GM21619 (cell line): Measurements from ENCODE around the gene PIGB.
"Not testable (repeated sequence)": the region's sequence is repeated elsewhere in the genome, so short reads cannot be mapped to it uniquely, and the experiment has no call there.

Experiments
- ATAC-seq: cut with Tn5 transposase; IDR thresholded peaks from one replicate; pipeline ENCODE4 v1.9.1; 2021; ENCODE audit not compliant: unreplicated experiment

Gene PIGB

GRCh38 chr15:55297315-55297714 is 21.7 kb upstream of the PIGB start:
- ATAC-seq = no peak

- ATAC-seq = not testable (repeated sequence)
Observed at GRCh38 chr15:55302801-55303200, 16.2 kb upstream of the PIGB start.

DNA sequence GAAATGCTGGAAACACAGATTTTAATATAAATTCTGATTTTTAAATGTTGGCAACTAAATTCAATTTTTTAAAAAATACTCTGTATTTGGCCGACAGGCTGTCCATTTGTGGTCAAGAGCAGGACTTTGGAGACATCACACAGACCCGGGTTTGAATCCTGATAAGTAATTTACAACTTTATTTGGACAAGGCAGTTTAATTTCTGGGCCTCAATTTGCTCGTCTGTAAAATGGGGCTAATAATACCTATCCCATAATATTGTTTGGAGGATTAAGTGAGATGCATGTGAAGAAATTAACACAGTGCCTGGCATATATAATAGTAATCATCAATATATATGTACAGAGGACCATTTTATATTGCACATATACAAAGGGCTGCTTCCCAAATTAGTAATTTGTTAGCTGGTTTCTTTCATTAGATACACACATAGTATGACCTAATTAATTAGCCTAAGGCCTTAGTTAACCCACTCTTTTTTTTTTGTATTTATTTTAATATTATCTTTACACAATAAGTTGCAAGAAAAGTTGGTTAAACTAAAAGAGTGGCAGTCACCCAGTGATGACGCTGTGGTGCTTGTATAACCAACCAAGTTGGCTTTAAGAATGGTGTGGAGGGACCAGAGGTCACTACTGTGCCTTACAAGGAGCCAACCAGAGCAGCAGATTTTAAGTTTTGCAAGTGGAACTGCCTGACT is 665 bp downstream of the PIGB start:
- peak; percentile 34 for ATAC-seq

GRCh38 chr15:55320238-55320550 is 1.2 kb downstream of the PIGB start:
- ATAC-seq = no peak

- ATAC-seq = no peak
Observed at GRCh38 chr15:55320963-55321362, 1.9 kb downstream of the PIGB start.

GRCh38 chr15:55322467-55322866 is 3.4 kb downstream of the PIGB start:
- ATAC-seq = no peak

DNA sequence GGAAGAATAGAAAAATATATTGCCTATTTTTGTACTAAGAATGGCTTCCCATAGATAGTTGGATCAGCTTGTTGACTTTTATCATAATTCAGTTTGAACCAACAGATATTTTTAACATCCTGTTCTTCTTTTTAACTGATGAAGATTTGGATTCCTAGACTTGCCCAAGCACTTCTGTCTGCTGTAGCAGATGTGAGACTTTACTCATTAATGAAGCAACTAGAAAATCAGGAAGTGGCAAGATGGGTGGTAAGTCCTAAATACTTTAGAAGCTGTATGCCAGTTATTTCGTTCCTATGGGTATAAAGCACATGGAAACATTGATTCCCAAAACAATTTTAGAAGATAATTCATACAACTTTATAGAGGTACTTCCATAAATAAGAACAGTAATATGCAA is 8.4 kb downstream of the PIGB start:
- no peak for ATAC-seq

DNA sequence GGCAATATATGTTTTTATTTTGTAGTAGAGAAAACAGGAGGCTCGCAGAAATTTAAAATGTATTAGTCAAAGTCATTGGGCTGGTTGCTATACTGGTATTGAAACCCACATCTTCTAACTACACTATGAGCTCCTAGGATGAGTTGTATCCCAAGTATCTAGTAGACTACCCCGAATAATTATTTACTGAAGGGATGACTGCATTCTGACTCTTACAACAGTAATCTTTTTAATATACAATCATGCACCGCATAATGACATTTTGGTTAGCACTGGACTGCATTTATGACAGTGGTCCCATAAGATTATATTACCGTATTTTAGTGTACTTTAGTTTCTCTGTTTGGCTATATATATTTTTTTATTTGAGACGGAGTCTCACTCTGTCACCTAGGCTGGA is 15.3 kb downstream of the PIGB start:
- ATAC-seq = no peak

- no peak for ATAC-seq
Observed at GRCh38 chr15:55334997-55335396, 16.0 kb downstream of the PIGB start.

DNA sequence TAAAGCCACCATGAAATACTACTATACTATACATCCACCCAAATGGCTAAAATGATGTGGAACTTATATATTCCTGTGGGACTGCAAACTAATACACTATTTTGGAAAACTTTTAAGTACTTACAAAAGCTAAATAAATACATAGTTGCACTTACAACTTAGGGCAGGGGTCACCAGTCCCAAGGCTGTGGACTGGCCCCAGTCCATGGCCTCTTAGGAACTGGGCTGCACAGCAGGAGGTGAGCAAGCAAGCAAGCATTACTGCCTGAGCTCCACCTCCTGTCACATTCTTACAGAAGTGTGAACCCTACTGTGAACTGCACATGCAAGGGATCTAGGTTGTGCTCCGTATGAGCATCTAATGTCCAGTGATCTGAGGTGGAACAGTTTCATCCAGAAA is 18.1 kb downstream of the PIGB start:
- no peak for ATAC-seq

DNA sequence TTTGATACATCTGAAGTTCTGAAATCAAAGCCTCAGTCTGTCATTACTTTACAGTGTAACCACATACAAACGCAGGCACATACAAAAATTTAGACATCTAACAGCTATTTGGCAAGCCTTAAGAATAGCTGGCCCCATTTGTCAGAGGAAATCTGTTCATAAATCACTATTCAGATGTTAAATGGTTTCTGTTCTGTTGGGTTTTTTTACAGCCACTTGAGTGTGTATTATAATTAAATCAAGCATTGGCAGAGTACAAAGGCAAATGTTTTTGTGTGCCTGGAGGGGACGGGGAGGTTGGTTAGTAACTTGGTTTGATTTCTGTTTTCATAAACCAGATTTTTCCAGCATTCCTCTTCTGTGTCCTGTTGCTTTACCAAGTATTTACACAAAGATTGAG is 24.1 kb downstream of the PIGB start:
- no peak for ATAC-seq

DNA sequence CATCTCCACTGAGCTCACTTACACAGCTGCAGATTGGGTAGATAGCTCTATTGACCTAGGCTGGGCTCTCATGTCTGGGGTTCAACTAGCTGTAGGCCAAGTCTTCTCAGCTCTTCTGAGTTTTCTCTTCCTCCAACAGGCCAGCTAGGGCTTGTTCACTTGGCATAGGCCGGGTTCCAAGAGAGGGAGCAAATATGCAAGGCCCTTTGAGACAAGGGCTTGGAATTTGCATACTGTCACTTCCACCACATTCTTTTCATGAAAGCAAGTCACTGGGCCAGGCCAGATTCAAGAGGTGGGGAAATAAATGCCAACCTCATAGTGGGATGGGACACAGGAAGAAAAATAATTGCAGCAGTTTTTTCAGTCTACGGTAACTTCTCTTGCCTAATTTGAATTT is 25.2 kb downstream of the PIGB start:
- ATAC-seq = no peak

GRCh38 chr15:55348281-55348778 is 29.3 kb downstream of the PIGB start:
- no peak for ATAC-seq

- no peak for ATAC-seq
Observed at GRCh38 chr15:55349282-55349681, 30.3 kb downstream of the PIGB start.

- ATAC-seq = no peak
Observed at GRCh38 chr15:55353025-55353424, 34.0 kb downstream of the PIGB start.

- no peak for ATAC-seq
Observed at GRCh38 chr15:55356985-55357585, 38.1 kb downstream of the PIGB start.

- no peak for ATAC-seq
Observed at GRCh38 chr15:55357774-55358173, 38.8 kb downstream of the PIGB start.

DNA sequence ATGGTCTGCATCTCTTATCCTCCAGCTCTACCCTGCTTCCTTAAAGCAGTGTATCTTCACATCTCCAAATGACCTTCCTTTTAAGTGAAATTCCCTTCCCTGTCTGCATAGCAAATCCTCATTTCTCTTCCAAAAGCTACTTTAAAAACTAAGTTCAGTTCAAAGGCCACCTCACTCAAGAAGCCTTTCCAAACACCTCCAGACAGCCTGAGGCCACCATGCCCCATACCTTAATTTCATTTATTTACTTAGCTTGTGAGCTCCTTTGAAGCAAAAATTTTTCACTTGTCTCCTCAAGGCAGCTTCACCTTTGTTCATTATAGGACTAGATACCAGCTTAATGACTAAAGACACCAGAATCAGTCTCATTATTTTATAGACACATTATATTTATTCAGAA is 39.4 kb downstream of the PIGB start:
- no peak for ATAC-seq

- ATAC-seq = no peak
Observed at GRCh38 chr15:55360256-55360655, 41.2 kb downstream of the PIGB start.

DNA sequence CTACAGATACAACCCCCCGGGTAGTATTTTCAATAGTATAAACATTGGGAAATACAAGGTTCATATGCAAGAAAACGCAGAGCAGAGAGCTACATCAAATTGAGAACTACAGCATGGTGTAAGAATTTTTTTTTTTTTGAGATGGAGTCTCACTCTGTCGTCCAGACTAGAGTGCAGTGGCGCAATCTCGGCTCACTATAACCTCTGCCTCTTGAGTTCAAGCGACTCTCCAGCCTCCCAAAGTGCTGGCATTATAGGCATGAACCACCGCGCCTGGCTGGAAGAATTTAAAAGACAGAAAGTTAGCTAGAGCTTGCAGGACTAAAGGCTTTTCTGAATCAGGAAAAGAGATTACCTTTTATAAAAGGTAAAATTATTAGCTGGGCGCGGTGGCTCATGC is 42.0 kb downstream of the PIGB start:
- ATAC-seq = no peak

- no peak for ATAC-seq
Observed at GRCh38 chr15:55362641-55363040, 43.6 kb downstream of the PIGB start.

- ATAC-seq = no peak
Observed at GRCh38 chr15:55366981-55367380, 48.0 kb downstream of the PIGB start.
